H9 (cell line): ENCODE data around the gene ANKRD17. TPM values are rescaled to one million over a fixed set of nuclear protein-coding genes. Genes with fewer than 3 reads are reported as not detected.

Experiments
- DNase-seq: peaks from one replicate; pipeline ENCODE4 v3.0.0-alpha.2; 2017
- H2AFZ ChIP-seq: one replicate; pipeline ENCODE4 v1.6.1; 2013; ENCODE audit warnings: mild to moderate bottlenecking, low read length, control low read depth, moderate library complexity
- H2AK5ac ChIP-seq: 2 replicates; pipeline ENCODE4 v1.6.1; 2013; ENCODE audit warnings: low read length, control low read depth, mixed read lengths; ENCODE audit not compliant: insufficient read length
- H2BK120ac ChIP-seq: one replicate; pipeline ENCODE4 v1.6.1; 2013; ENCODE audit warnings: low read depth, mild to moderate bottlenecking, low read length, control low read depth, inconsistent platforms; ENCODE audit not compliant: poor library complexity, severe bottlenecking
- H2BK12ac ChIP-seq: 2 replicates; pipeline ENCODE4 v1.6.1; 2013; ENCODE audit warnings: low read length, control low read depth, mixed read lengths, low read depth; ENCODE audit not compliant: insufficient read length
- H2BK15ac ChIP-seq: 2 replicates; pipeline ENCODE4 v1.6.1; 2013; ENCODE audit warnings: low read depth, low read length, control low read depth
- H2BK20ac ChIP-seq: one replicate; pipeline ENCODE4 v1.6.1; 2013; ENCODE audit warnings: low read depth, mild to moderate bottlenecking, low read length, control low read depth, inconsistent platforms; ENCODE audit not compliant: poor library complexity, severe bottlenecking
- H2BK5ac ChIP-seq: 2 replicates; pipeline ENCODE4 v1.6.1; 2013; ENCODE audit warnings: low read length, control low read depth, mixed read lengths; ENCODE audit not compliant: insufficient read length
- H3K14ac ChIP-seq: 2 replicates; pipeline ENCODE4 v1.6.1; 2013; ENCODE audit warnings: low read length, control low read depth; ENCODE audit not compliant: insufficient read depth
- H3K18ac ChIP-seq: 2 replicates; pipeline ENCODE4 v1.6.1; 2013; ENCODE audit warnings: low read depth, mild to moderate bottlenecking, mixed read lengths, low read length, control low read depth; ENCODE audit not compliant: insufficient read length
- H3K23ac ChIP-seq: 2 replicates; pipeline ENCODE4 v1.6.1; 2013; ENCODE audit warnings: low read length, control low read depth, mixed read lengths, low read depth; ENCODE audit not compliant: insufficient read length
- H3K23me2 ChIP-seq: 2 replicates; pipeline ENCODE4 v1.6.1; 2013; ENCODE audit warnings: low read depth, mild to moderate bottlenecking, mixed read lengths, low read length, control low read depth; ENCODE audit not compliant: insufficient read length, poor library complexity, severe bottlenecking
- H3K27ac ChIP-seq: 2 replicates; pipeline ENCODE4 v1.5.1; 2013; ENCODE audit warnings: low read length, control low read depth, mixed read lengths, low read depth; ENCODE audit not compliant: insufficient read length
- H3K27me3 ChIP-seq: 2 replicates; pipeline ENCODE4 v1.6.1; 2013; ENCODE audit warnings: low read length, control low read depth, inconsistent platforms; ENCODE audit not compliant: insufficient read depth
- H3K4ac ChIP-seq: 2 replicates; pipeline ENCODE4 v1.6.1; 2013; ENCODE audit warnings: low read depth, mild to moderate bottlenecking, control low read depth, inconsistent platforms, low read length, moderate library complexity
- H3K4me1 ChIP-seq: 2 replicates; pipeline ENCODE4 v1.6.1; 2013; ENCODE audit warnings: low read length, control low read depth, inconsistent platforms; ENCODE audit not compliant: insufficient read depth
- H3K4me2 ChIP-seq: 2 replicates; pipeline ENCODE4 v1.6.1; 2013; ENCODE audit warnings: low read length, control low read depth, mixed read lengths; ENCODE audit not compliant: insufficient read length, insufficient read depth
- H3K56ac ChIP-seq: 2 replicates; pipeline ENCODE4 v1.6.1; 2013; ENCODE audit warnings: low read depth, mild to moderate bottlenecking, mixed read lengths, low read length, control low read depth; ENCODE audit not compliant: insufficient read length
- H3K79me1 ChIP-seq: 2 replicates; pipeline ENCODE4 v1.6.1; 2013; ENCODE audit warnings: low read depth, mild to moderate bottlenecking, moderate library complexity, low read length, control low read depth, inconsistent platforms; ENCODE audit not compliant: insufficient read depth, poor library complexity, severe bottlenecking
- H3K79me2 ChIP-seq: 2 replicates; pipeline ENCODE4 v1.6.1; 2013; ENCODE audit warnings: low read length, control low read depth, inconsistent platforms; ENCODE audit not compliant: insufficient read depth
- H3K9ac ChIP-seq: 2 replicates; pipeline ENCODE4 v1.6.1; 2013; ENCODE audit warnings: low read length, control low read depth, mixed read lengths; ENCODE audit not compliant: insufficient read length; ENCODE audit errors: extremely low read depth
- H3K9me3 ChIP-seq: one replicate; pipeline ENCODE4 v1.6.1; 2013; ENCODE audit warnings: low read depth, low read length, inconsistent platforms; ENCODE audit not compliant: control insufficient read depth
- H3T11ph ChIP-seq: one replicate; pipeline ENCODE4 v1.6.1; 2013; ENCODE audit warnings: mild to moderate bottlenecking, low read length, control low read depth, inconsistent platforms
- H4K20me1 ChIP-seq: one replicate; pipeline ENCODE4 v1.6.1; 2013; ENCODE audit not compliant: control insufficient read depth, insufficient read length, insufficient read depth
- H4K5ac ChIP-seq: 2 replicates; pipeline ENCODE4 v1.6.1; 2013; ENCODE audit warnings: low read depth, mild to moderate bottlenecking, mixed read lengths, low read length, control low read depth; ENCODE audit not compliant: insufficient read length
- H4K8ac ChIP-seq: replicated peaks from 2 replicates; pipeline ENCODE4 v1.6.1; 2013; ENCODE audit warnings: low read length, control low read depth, mixed read lengths, low read depth; ENCODE audit not compliant: insufficient read length
- H4K91ac ChIP-seq: 2 replicates; pipeline ENCODE4 v1.6.1; 2013; ENCODE audit warnings: low read depth, mild to moderate bottlenecking, moderate library complexity, mixed read lengths, low read length, control low read depth; ENCODE audit not compliant: insufficient read length
- H3K27ac Mint-ChIP-seq, 3 experiments: 2 replicates in 2 of 3; 3 replicates in 1 of 3; pipeline ENCODE4 v1.8.0; 2020 to 2021; ENCODE audit warnings: mixed read lengths in 3 of 3, mild to moderate bottlenecking in 1 of 3, moderate library complexity in 1 of 3
- H3K27me3 Mint-ChIP-seq: 2 replicates; pipeline ENCODE4 v1.8.0; 2021; ENCODE audit warnings: low read depth, mild to moderate bottlenecking, moderate library complexity, mixed read lengths
- H3K36me3 Mint-ChIP-seq, 3 experiments: 2 replicates in 2 of 3; 3 replicates in 1 of 3; pipeline ENCODE4 v1.8.0; 2020 to 2021; ENCODE audit warnings: low read depth in 3 of 3, mixed read lengths in 3 of 3; ENCODE audit not compliant: insufficient read depth in 1 of 3
- H3K4me1 Mint-ChIP-seq, 2 experiments: 2 replicates each; pipeline ENCODE4 v1.8.0; 2020; ENCODE audit warnings: mixed read lengths in 2 of 2
- H3K4me3 Mint-ChIP-seq, 2 experiments: 2 replicates in 1 of 2; 3 replicates in 1 of 2; pipeline ENCODE4 v1.8.0; 2020 to 2021; ENCODE audit warnings: mild to moderate bottlenecking in 2 of 2, mixed read lengths in 2 of 2, moderate library complexity in 1 of 2
- H3K9me3 Mint-ChIP-seq, 2 experiments: 2 replicates in 1 of 2; 3 replicates in 1 of 2; pipeline ENCODE4 v1.8.0; 2020; ENCODE audit warnings: mild to moderate bottlenecking in 2 of 2, mixed read lengths in 2 of 2, moderate library complexity in 1 of 2
- WGBS: extraction: QIAGEN DNeasy Blood & Tissue Kit; methylation state at CpG from one replicate; pipeline ENCODE4 v1.1.7; 2013; ENCODE audit warnings: missing lambda C conversion rate, low lambda C conversion rate, mixed read lengths; ENCODE audit not compliant: insufficient read length; ENCODE audit errors: extremely low coverage; 5-methylcytosine and 5-hydroxymethylcytosine counted together
- total RNA-seq: library from RNA; stranded (reverse); gene quantifications from 2 replicates; pipeline ENCODE4 v1.2.1, GENCODE V29; 2021
- TF ChIP-seq, protein P1 (sequence below): fragments of 200-600 bp; sonication (generic); conservative IDR thresholded peaks from 3 replicates; pipeline ENCODE4 v1.8.0; 2021; ENCODE audit warnings: antibody characterized with exemption, mild to moderate bottlenecking

ANKRD17 gene
- total RNA-seq, 1 experiment from 2014 or later, result 82.4 TPM

DNA sequence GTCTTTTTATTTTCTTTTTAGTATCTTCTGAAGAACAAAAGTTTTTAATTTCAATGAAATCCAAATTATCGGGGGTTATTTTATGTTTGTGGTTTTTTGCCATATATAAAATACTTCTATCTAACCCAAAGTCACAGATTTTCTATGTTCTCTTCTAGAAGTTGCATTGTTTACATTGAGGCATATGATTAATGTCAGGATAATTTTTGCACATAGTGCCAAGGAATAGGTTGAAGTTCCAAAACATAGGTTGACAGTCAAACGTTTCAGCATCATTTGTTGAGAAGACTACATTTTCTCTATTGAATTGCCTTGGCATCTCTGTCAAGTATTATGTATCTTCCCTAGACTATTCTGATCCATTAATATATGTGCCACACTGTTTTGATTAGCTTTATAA lies 64.5 kb downstream of the ANKRD17 start:
- H3K27me3 ChIP-seq, result no peaks in the 10 kb centered on the region
- WGBS, result no CpG with 5 or more reads among the region's 2 CpGs
- H3K27me3 Mint-ChIP-seq, result no peaks in the 10 kb centered on the region

More for the DNA sequence above, 64.5 kb downstream of the ANKRD17 start:
- Histone ChIP-seq H3K79me1 (peaks cover 3% of the 10 kb centered on the region), H2BK12ac (no peak overlapping the region), H2BK15ac (no peak overlapping the region), H3K4me2 (no peak overlapping the region), H3T11ph (no peak overlapping the region), H3K27ac (no peak overlapping the region), H3K4ac (no peak overlapping the region), H4K91ac (no peak overlapping the region), H2BK5ac (no peak overlapping the region), H3K23me2 (no peaks in the 10 kb centered on the region), H4K20me1 (no peaks in the 10 kb centered on the region), H3K56ac (no peak overlapping the region), H2BK120ac (no peak overlapping the region), H2AFZ (no peak overlapping the region), H2BK20ac (no peak overlapping the region), H4K5ac (no peak overlapping the region), H3K9me3 (no peaks in the 10 kb centered on the region), H3K79me2 (peaks cover 3% of the 10 kb centered on the region; the same call in 1 of the 2 replicates), H3K4me1 (no peaks in the 10 kb centered on the region), H3K14ac (no peak overlapping the region), H4K8ac (no peak overlapping the region), H3K23ac (no peak overlapping the region), H2AK5ac (no peak overlapping the region), H3K18ac (no peak overlapping the region), H3K9ac (no peak overlapping the region)
- DNase-seq, result no peak
- H3K27ac Mint-ChIP-seq, result no peak overlapping the region
- H3K4me1 Mint-ChIP-seq, result peaks cover 5 to 6% of the 10 kb centered on the region in 2 experiments
- H3K4me3 Mint-ChIP-seq, result no peak overlapping the region
- H3K9me3 Mint-ChIP-seq, result no peaks in the 10 kb centered on the region
- TF ChIP-seq, protein P1, sequence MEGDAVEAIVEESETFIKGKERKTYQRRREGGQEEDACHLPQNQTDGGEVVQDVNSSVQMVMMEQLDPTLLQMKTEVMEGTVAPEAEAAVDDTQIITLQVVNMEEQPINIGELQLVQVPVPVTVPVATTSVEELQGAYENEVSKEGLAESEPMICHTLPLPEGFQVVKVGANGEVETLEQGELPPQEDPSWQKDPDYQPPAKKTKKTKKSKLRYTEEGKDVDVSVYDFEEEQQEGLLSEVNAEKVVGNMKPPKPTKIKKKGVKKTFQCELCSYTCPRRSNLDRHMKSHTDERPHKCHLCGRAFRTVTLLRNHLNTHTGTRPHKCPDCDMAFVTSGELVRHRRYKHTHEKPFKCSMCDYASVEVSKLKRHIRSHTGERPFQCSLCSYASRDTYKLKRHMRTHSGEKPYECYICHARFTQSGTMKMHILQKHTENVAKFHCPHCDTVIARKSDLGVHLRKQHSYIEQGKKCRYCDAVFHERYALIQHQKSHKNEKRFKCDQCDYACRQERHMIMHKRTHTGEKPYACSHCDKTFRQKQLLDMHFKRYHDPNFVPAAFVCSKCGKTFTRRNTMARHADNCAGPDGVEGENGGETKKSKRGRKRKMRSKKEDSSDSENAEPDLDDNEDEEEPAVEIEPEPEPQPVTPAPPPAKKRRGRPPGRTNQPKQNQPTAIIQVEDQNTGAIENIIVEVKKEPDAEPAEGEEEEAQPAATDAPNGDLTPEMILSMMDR, result no peak
- H3K36me3 Mint-ChIP-seq, result peaks cover 3 to 13% (median 8%) of the 10 kb centered on the region in 3 experiments
